ENCODE data around the gene SCEL.
"Not testable (repeated sequence)": the region's sequence is repeated elsewhere in the genome, so short reads cannot be mapped to it uniquely, and the experiment has no call there.

SCEL gene

DNA sequence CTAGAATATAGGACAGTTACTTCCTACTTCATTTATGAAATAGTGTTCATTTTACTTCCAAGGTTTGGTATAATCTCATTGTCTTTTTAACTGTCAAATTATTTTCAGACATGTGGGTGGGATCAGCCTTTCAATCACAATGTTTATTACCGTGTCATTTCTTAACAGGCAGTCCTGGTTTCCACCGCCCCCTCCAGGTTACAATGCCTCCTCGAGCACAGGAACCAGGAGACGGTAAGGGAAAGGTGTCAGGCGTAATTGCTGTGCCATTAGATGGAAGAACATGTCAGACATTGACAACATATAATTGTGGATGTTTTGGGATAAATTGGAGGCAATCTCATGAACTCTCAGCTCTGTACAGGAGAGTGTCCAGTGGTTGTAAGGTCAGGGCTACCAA lies 36.5 kb downstream of the SCEL start:
- no peak for DNase-seq

DNA sequence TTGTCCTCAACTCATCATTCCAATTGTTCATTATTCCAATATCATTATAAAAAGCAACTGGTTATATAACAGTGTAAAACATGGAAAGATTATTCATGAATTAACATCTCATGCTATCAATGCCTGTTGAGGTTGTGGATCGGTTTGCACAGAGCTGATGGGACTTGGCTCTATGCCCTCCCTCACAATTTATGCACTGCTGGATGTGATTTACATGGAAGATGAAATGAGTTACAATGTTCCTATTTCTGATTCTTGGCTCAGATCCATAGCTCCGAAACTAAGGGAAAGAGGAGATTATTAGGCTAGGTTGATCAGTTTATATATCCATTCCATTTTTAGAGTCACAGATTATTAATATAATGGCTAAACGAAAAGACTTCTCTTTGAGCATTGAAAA lies 38.6 kb downstream of the SCEL start:
- no peak for DNase-seq

DNA sequence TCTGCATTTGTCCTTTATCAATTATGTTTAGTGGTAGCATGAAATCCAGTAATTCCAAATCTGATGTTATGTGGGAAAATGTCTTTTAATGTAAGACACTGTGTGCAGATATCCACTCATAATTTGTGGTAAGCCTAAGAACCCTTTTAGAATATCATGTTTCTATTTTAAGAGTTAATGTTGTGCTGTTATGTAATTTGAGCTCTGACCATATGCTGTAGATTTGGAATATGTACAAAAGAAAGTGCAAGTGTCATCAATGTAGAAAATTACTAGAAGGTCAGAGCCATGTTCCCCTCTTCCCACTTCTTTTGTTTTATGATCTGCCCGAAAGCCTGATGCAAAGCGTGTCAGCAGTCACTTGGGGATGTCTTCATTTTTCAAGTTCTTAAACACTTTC lies 44.5 kb downstream of the SCEL start:
- DNase-seq = no peak

- no peak for DNase-seq
Measured at GRCh38 chr13:77580748-77581147, 45.2 kb downstream of the SCEL start.

DNA sequence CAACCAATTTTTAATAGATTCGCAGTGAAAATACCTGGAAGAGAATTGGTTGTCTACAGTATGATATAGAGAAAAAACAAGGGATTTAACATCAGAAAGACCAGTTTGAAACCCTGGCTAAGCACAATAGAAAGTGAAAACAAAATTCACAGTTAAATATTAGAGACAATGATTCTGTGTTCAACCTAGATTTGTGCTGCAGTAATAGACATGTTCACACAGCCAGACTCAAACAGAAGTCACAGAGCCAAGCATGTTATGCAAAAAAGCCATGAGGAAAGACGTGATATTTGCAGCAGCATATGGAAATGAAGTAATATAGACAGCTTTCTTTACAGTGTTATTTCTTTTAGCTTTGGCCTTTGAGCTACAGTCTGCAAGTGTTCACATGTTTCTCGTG lies 48.1 kb downstream of the SCEL start:
- DNase-seq = no peak

DNA sequence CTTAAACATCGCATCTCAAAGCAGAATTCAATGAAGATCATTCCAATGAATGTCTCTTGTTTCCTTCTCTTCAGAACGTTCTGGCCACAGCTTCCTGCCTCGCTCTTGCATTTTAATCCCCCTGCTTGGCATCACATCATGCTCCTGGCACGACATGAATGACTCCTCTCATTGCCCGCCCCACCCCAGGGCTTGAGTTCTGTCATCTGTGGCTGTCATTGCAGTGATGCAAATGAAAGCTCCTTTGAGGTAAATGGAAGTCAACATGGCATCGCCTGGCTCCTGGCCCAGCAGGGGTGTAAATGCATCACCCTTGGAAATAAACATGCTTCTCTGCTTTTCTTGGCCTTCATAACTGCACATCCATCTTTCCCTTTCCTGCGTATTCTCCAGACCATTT lies 48.6 kb downstream of the SCEL start:
- no peak for DNase-seq

DNA sequence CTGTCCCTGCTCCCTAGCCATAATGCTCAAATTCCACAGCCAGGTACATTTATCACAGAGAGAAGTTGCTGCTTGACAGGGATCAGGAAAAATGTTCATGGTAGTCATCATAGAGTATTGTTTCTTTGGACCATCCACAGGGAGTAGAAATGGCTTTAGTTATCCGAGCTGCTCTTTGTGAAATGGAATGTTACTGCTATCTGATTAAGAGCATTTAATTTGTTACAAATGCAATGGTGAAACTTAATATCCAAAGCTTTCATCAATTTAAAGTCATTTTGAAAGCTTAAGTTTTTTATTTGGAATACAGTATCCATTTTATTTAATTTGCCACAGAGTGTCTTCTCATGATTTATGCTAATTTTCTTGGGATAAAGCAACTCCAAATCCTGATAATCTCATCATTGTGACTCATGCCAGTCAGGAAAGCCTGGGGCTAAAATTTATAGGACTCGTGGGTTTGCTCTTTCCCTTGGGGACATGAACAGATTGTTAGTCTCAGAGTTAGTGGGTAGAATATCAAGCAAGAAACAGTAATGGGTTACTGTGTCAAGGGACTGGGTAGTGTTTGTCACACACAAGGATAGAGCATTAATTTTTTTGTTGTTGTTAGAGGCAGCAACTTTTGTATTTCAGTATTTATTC lies 59.8 kb downstream of the SCEL start:
- DNase-seq = no peak

DNA sequence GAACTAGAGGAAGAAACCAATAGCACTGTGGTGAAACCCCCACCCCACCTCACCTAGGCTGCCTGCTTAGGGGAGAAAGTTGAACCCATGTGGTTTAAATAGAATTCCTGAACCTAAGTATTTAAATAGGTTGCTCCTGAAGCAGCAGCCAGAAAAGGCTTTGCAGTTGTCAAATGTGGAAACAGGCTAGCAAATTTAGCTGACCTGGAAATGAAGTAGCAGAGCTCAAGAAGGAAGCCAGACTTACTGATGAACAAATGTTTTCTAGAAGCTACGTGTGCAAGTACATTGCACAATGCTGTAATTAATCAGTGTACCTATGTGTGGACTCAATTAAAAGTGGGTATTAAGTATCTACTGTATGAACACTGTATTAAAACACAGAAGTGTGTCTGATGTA lies 61.3 kb downstream of the SCEL start:
- no peak for DNase-seq

GRCh38 chr13:77599351-77599750 lies 63.8 kb downstream of the SCEL start:
- DNase-seq = no peak

- no peak for DNase-seq
Measured at GRCh38 chr13:77600701-77601100, 65.2 kb downstream of the SCEL start.

DNA sequence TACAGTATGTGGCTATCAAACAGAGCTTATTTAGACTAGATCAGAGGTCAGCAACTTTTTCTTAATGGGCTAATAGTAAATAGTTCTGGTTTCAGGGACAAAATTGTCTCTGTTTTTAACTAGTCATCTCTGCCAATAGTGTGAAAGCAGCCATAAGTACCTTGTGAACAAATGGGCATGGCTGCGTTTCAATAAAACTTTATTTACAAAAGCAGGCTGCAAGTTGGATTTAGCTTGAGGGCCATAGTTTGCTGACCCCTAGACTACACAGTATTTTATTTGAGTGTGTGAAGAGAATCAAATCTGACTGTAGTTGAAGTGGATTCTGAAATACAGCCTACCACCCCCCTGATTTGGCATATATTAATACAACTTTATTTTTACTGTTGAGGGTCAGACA lies 75.6 kb downstream of the SCEL start:
- no peak for DNase-seq

DNA sequence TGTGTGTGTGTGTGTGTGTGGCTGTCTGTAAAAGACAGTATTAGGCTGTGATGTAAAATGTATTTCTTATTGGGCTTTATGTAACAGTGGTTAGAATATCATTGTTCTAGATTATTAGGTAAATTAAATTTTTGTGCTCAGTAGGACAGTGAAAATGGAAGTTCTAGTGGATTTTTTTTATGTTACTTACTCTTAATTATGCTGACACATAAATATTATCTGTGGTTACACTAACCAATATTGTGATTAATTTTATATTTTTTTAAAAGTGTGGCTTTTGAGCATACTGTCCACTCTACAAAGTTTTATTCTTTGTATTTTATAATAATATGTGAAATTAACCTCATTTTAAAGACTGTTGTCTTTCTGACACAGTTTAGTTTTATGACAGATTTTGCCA lies 80.5 kb downstream of the SCEL start:
- DNase-seq = no peak

DNA sequence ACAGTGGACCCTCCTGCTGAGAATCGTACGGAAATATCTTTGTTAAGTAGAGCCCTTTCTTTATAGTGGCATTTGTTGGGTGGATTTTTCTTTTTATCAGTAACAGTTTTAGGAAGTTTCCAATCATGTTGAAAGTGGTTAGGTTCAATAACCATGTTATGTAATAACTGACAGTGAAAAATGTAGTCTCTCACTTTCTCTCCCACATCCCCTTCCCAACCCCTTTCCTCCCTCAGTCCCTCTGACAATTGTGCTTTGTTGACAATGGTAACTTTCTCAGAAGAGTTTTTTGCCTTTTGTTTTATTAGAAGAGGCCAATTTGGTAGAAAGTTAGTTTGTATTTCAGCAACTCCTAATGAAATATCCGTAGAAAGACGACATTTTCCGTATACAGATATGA lies 84.1 kb downstream of the SCEL start:
- peak; percentile 1 for DNase-seq

DNA sequence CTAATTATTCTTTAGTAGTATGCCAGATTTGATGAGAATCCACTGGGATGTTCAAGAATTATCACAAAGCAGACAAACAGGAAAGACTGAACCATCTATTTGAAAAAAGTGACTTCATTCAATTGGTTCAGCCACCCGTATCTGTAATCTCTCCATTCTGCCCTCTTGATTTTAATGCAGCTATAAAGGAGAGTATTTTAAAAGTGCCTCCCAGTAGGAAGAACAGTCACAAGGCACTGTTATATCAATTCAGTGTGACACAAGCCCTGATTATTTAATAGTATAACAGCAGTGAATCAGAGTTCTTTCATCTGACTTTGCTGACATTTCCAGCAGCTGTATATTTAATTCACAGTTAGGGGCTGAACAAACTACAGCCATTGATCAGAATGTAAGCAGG lies 84.6 kb downstream of the SCEL start:
- DNase-seq = no peak

GRCh38 chr13:77623806-77624205 lies 88.3 kb downstream of the SCEL start:
- DNase-seq = no peak

GRCh38 chr13:77628170-77628569 lies 92.7 kb downstream of the SCEL start:
- no peak for DNase-seq

DNA sequence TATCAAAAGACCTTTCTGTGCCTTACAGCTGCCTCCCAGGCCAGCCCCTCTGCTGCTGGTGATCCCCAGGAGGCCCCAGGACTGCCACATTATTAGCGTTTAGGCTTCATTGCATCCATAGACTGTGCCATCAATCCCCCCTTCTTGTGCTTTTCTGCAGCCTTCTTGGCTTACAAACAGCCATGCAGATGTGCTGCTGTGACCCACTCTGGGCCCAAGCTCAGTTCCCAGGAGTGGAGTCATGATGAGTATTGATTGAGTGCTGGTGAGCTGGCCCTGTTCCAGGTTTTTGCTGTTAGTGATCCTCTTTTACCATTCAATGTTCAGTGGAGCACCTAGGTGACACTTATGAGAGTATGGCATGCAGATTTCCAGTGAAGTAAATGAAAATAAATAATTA lies 102.1 kb downstream of the SCEL start:
- no peak for DNase-seq

GRCh38 chr13:77650409-77650808 lies 114.9 kb downstream of the SCEL start:
- no peak for DNase-seq

GRCh38 chr13:77653301-77653700 lies 117.8 kb downstream of the SCEL start:
- no peak for DNase-seq

DNA sequence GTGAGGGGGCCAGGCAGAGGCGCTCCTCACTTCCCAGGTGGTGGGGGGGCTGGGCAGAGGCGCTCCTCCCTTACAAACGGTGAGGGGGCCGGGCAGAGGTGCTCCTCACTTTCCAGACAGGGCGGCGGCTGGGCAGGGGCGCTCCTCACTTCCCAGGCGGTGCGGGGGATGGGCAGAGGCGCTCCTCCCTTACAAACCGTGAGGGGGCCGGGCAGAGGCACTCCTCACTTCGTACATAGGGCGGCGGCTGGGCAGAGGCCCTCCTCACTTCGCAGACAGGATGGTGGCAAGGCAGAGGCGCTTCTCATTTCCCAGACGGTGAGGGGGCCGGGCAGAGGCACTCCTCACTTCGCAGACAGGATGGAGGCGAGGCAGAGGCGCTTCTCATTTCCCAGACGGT lies 124.5 kb downstream of the SCEL start:
- not testable (repeated sequence) for DNase-seq

DNA sequence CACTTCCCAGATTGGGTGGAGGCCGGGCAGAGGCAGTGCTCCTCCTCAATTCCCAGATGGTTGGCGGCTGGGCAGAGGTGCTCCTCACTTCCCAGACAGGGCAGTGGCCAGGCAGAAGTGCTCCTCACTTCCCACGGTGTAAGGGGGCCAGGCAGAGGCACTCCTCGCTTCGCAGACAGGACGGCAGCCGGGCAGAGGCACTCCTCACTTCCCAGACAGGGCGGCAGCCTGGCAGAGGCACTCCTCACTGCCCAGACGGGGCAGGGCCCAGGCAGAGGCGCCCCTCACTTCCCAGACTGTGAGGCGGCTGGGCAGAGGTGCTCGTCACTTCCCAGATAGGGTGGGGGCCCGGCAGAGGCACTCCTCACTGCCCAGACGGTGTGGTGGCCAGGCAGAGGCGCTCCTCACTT lies 125.3 kb downstream of the SCEL start:
- no peak for DNase-seq

- not testable (repeated sequence) for DNase-seq
Measured at GRCh38 chr13:77662301-77662700, 126.8 kb downstream of the SCEL start.

DNA sequence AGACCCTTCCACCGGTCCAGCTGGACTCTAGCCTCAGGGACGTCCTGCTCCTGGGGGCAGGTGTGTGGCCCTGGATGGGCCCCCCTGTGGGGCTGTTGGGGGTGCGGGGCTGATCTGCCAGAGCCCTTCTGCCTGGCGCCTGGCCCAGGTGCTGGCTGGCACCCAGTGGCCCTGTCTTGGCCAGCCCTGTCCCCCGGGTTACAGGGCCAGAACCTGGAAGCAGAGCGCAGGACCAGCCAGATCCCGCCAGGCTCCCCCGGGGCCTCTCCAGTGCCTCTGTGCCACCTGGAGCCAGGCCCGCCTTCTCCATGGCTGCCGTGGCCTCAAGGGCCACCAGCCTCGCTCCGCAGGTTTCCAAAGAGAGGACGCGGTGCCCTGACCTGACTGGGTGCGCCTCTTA lies 127.3 kb downstream of the SCEL start:
- DNase-seq = not testable (repeated sequence)

- DNase-seq = no peak
Measured at GRCh38 chr13:77674852-77675251, 139.3 kb downstream of the SCEL start.

- no peak for DNase-seq
Measured at GRCh38 chr13:77678691-77679235, 143.3 kb downstream of the SCEL start.

All from inflammatory macrophage treated with lipopolysaccharide for 4 hours (primary cell).